ENCODE data around the gene CGB1. TPM values are rescaled to one million over a fixed set of nuclear protein-coding genes. Genes with fewer than 3 reads are reported as not detected.

CGB1 gene
- total RNA-seq, 2 donors from 2014 or later = not detected

DNA sequence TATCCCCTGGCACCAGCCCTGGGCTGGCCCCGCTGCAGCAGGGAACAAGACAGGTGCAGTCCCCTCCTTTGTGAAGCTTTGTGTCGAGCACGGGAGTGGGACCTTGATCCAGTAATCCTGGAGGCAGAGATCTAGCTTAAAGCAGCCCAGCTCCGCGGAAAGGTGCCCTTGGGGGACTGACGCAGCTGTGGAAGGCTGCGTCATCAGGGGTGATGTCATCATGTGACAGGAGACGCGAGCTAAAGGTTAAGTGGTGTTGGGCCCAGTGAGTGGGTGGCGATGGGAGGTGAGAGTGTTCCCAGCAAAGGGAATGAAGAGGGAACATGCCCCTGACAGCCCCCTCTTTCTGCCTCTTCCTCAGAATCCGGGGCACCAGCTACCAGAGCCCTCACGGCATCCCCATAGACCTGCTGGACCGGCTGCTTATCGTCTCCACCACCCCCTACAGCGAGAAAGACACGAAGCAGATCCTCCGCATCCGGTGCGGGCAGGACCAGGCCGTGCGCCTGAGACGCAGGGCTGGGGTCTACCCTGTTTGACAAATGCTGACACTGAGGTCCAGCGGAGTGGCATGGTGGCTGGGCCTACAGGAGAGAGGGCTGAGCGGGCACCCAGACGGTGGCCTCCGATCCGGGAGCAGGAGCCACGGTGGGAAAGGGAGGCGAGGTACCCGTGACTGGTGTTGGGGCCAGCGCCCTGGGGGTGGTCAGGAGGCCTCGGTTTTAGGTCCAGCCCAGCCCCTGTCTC, 22.4 kb downstream of the CGB1 start:
- DNase-seq (ENCODE audit: low spot score) (no peak), ATAC-seq (ENCODE audit: insufficient number of reproducible peaks, low FRiP score, low read depth) (no peak)
- H3K36me3 ChIP-seq = peaks cover 29% of the 10 kb centered on the region

DNA sequence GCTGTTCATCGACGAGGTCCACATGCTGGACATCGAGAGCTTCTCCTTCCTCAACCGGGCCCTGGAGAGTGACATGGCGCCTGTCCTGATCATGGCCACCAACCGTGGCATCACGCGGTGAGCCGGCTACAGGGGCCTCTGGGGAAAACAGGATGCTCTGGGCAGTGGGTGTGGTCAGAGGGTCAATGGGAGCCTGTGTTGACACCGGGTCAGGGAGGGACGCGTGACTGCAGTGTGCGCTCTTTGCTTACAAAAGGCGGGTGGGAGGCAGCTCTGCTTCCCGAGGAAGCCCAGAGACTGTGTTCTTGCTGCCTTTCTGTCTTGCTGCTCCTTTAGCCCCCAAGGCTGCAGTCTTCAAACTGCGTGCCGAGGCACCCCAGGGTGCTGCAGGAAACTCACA, 25.5 kb downstream of the CGB1 start:
- no peak overlapping the region for H3K4me3 ChIP-seq
- H3K4me1 ChIP-seq (ENCODE audit: control insufficient read depth in 1 of 2, low read depth in 2 of 2) = no peaks in the 10 kb centered on the region
- no peaks in the 10 kb centered on the region for H3K27me3 ChIP-seq (replicated peaks; ENCODE audit: insufficient read depth)
- TF ChIP-seq, protein P1, sequence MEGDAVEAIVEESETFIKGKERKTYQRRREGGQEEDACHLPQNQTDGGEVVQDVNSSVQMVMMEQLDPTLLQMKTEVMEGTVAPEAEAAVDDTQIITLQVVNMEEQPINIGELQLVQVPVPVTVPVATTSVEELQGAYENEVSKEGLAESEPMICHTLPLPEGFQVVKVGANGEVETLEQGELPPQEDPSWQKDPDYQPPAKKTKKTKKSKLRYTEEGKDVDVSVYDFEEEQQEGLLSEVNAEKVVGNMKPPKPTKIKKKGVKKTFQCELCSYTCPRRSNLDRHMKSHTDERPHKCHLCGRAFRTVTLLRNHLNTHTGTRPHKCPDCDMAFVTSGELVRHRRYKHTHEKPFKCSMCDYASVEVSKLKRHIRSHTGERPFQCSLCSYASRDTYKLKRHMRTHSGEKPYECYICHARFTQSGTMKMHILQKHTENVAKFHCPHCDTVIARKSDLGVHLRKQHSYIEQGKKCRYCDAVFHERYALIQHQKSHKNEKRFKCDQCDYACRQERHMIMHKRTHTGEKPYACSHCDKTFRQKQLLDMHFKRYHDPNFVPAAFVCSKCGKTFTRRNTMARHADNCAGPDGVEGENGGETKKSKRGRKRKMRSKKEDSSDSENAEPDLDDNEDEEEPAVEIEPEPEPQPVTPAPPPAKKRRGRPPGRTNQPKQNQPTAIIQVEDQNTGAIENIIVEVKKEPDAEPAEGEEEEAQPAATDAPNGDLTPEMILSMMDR (IDR thresholded peaks at IDR 0.05) = no peak
- peaks cover 41% of the 10 kb centered on the region for H3K36me3 ChIP-seq
- DNase-seq (ENCODE audit: low spot score) = no peak
- no peak for ATAC-seq (ENCODE audit: insufficient number of reproducible peaks, low FRiP score, low read depth)
- no peaks in the 10 kb centered on the region for H3K9me3 ChIP-seq
- no peak overlapping the region for H3K27ac ChIP-seq

More for the DNA sequence above, 22.4 kb downstream of the CGB1 start:
- no peak overlapping the region for H3K4me3 ChIP-seq
- TF ChIP-seq, protein P1 (IDR thresholded peaks at IDR 0.05) = no peak
- H3K27ac ChIP-seq = no peak overlapping the region
- H3K27me3 ChIP-seq (replicated peaks; ENCODE audit: insufficient read depth) = no peaks in the 10 kb centered on the region
- peaks cover 11 to 20% of the 10 kb centered on the region in 2 donors for H3K4me1 ChIP-seq (ENCODE audit: control insufficient read depth in 1 of 2, low read depth in 2 of 2)
- H3K9me3 ChIP-seq = no peaks in the 10 kb centered on the region

DNA sequence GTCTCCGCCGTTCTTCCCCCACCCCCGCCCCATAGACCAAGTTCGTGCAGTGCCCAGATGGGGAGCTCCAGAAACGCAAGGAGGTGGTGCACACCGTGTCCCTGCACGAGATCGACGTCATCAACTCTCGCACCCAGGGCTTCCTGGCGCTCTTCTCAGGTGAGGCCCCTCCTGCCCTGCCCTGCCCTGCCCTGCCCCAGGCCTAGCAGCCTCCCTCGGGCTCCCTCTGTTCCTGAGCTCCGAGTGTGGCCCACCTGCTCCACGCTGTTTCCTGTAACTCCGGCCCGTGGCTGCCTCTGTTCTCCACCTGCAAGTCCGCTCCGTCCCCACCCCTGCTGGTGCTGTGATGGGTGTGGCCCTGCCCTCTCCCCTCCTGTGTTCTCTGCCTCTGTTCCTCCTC, 26.2 kb downstream of the CGB1 start:
- Histone ChIP-seq H3K27me3 (replicated peaks; ENCODE audit: insufficient read depth) (no peaks in the 10 kb centered on the region), H3K4me1 (ENCODE audit: control insufficient read depth in 1 of 2, low read depth in 2 of 2) (no peaks in the 10 kb centered on the region), H3K27ac (no peak overlapping the region), H3K36me3 (peaks cover 47% of the 10 kb centered on the region), H3K9me3 (no peaks in the 10 kb centered on the region), H3K4me3 (no peak overlapping the region)
- TF ChIP-seq, protein P1 (IDR thresholded peaks at IDR 0.05) = no peak
- DNase-seq (ENCODE audit: low spot score) (no peak), ATAC-seq (ENCODE audit: insufficient number of reproducible peaks, low FRiP score, low read depth) (no peak)

DNA sequence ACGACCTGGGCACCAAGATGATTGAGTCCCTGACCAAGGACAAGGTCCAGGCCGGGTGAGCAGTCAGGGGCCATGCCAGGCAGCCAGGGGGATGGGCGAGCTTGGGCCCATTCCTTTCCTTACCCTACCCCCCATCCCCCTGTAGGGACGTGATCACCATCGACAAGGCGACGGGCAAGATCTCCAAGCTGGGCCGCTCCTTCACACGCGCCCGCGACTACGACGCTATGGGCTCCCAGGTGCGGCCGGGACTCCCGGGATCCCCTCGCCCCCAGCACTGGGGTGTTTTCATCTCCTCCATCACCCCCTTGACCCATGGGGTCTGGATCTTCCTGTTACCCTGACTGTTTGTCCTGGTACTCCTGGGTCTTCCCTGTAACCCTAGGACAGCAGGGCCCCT, 26.9 kb downstream of the CGB1 start:
- H3K4me1 ChIP-seq (ENCODE audit: control insufficient read depth in 1 of 2, low read depth in 2 of 2) = no peaks in the 10 kb centered on the region
- H3K36me3 ChIP-seq = peaks cover 48% of the 10 kb centered on the region
- TF ChIP-seq, protein P1 (IDR thresholded peaks at IDR 0.05) = no peak
- DNase-seq (ENCODE audit: low spot score) (no peak), ATAC-seq (ENCODE audit: insufficient number of reproducible peaks, low FRiP score, low read depth) (no peak)
- H3K27me3 ChIP-seq (replicated peaks; ENCODE audit: insufficient read depth) = no peaks in the 10 kb centered on the region
- H3K4me3 ChIP-seq = no peak overlapping the region
- H3K27ac ChIP-seq = no peak overlapping the region
- H3K9me3 ChIP-seq = no peaks in the 10 kb centered on the region

DNA sequence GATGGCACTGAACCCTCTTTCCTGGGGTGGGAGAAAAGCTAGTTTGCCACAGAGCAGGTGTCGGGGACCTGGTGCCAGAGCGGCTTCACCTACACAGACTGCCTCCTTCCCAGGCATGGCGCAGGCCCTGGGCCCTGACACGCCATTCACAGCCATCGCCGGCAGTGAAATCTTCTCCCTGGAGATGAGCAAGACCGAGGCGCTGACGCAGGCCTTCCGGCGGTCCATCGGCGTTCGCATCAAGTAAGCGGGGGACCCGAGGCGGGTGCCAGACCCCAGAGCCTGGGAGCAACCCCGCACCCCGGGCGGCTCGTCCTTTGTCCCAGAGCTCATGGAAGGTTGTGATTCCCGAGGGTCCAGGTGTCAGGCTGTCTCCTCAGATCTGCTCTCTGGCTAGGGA, 29.8 kb downstream of the CGB1 start:
- DNase-seq (ENCODE audit: low spot score) (no peak), ATAC-seq (ENCODE audit: insufficient number of reproducible peaks, low FRiP score, low read depth) (no peak)
- Histone ChIP-seq H3K4me1 (ENCODE audit: control insufficient read depth in 1 of 2, low read depth in 2 of 2) (no peaks in the 10 kb centered on the region), H3K27me3 (replicated peaks; ENCODE audit: insufficient read depth) (no peaks in the 10 kb centered on the region), H3K36me3 (peaks cover 54% of the 10 kb centered on the region), H3K27ac (no peak overlapping the region), H3K9me3 (no peaks in the 10 kb centered on the region), H3K4me3 (no peak overlapping the region)
- TF ChIP-seq, protein P1 (IDR thresholded peaks at IDR 0.05) = no peak
